ENCODE data around the gene FTCD. TPM values are rescaled to one million over a fixed set of nuclear protein-coding genes. Genes with fewer than 3 reads are reported as not detected.

The FTCD gene
- polyA plus RNA-seq, 1 donor: 1.5 TPM

DNA sequence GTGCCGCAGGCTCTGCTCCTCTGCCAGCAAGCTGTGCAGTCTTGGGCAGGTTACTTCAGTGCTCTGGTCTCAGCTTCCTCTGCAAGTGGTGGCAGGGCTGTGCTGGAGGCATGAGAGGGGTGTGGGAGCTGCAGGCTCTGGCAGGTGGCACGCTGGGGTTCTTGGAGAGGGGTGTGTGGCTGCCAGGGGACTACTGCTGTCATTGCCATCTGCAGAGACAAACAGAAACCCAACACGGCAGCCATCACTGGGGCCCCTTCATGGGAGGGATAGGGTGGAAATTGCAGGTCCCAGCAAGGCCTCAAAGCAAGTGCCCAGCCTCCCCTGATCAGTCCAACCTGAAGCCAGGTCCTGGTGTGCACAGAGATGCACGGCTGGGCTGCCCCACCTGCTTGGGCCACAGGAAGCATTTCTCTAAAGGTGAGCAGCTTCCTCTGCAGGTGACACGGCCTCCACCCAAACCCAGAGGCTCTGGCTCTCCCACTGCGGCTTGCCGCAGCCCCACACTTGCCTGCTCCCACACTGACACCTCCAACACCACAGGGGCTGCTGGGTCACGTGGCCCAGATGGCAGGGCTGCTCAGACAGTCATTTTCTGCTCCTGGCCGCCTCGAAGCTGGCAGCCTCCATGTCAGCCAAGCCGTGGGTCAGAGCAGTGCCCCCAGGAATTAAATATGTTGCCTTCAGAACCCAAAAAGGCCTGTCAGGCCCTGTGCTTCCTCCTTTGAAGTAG, 61.5 kb downstream of the FTCD start:
- DNase-seq (ENCODE audit: low read depth): no peak

DNA sequence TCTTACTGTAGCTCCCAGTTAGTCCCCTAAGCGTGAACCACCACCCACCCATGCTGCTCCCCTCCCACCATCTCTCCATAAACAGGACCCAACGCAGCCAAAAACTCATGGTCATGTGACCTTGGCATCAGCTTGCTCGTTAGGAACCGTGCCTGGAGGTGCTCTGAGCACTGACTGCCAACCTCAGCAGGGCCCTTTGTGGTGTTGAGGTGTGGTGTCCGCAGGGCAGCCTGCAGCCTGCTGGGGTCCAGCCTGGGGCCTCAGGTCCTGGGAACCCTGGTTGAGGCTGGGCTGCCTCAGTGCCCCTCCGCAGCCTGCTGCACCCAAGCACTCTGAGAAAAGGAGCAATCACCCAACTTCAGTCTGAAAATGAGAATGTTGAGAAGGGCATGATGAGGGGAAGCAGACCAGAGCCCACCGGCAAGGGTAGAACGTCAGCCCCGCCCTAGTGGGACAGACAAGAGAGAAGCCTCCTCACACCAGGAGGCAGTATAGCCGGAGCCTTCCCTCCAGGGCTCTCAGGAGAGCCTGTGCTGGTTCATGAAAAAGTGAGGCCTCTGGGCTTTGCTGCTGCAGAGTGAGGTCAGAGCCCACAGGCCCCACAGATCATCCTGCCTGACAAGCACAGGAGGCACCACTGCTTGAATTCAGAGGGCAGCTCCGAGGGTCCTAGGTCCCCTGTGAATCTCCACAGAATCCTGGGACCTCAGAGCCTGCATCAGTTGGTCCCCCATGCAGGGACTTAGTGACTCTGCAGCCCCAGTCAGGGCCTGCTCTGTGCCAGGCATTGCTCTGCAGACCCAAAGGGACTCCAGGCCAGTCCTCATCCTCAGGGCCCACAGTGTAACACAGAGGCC, 62.3 kb downstream of the FTCD start:
- no peak for DNase-seq (ENCODE audit: low read depth)

DNA sequence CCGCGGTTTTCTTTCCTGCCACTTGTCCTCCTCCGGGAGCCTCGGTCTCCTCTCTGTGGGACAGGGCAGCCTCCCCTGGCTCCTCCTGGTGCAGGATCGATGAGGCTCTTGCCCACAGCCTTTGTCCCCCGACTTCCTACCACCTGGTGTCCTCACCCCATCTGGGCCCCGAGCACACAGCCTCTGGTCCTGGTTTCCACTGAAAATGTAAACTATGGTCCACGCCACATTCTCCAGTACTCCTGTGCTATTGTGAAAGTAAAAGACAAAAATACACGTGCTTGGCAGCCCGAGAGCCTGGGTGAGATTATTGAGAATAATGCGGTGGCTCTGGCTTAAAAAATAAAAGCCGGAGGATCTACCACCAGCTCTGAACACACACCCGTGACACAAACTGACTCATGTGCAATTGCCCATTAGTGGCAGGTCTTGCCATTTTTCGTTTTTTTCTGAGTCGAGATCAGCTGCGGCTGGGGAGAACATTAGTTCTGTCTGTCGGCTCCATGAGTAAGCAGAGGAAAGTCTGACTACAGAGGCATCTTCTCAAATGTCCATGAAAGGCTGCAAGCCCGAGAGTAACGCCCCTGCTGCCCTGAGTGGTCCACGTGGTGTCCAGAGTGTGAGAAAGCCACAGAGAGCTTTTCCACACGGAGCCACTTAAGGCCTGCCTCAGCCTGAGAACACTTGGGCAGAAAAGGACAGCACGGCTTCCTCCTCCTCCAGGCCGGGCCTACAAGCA, 63.2 kb downstream of the FTCD start:
- DNase-seq (ENCODE audit: low read depth): peak; percentile 78

DNA sequence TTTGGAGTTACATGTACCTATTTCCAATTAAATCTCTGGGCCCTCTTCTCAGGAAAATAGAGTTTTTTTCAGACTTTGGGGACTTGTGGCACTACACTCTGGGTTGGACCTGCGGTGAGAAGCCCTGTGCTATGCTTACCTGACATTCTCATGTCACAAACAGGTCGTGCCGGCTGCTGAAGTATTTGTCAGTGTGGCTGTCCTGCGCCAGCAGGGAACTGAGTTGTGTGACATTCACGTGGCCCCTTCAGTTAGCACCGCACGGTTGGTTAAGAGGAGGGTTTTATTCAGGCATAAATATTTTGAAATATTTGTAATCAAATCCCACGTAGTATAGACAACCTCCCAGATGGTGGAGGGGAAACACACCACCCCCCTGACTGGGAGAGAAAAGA, 63.8 kb downstream of the FTCD start:
- DNase-seq (ENCODE audit: low read depth): no peak

DNA sequence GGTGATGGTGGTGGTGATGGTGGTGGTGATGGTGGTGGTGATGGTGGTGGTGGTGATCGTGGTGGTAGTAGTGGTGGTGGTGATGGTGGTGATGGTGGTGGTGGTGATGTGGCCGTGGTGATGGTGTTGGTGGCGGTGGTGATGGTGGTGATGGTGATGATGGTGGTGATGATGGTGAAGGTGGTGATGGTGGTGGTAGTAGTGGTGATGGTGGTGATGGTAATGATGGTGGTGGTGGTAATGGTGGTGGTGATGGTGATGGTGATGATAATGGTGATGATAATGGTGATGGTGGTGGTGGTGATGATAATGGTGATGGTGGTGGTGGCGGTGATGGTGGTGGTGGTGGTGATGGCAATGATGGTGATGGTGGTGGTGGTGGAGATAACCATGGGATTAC, 64.3 kb downstream of the FTCD start:
- DNase-seq (ENCODE audit: low read depth): no peak

DNA sequence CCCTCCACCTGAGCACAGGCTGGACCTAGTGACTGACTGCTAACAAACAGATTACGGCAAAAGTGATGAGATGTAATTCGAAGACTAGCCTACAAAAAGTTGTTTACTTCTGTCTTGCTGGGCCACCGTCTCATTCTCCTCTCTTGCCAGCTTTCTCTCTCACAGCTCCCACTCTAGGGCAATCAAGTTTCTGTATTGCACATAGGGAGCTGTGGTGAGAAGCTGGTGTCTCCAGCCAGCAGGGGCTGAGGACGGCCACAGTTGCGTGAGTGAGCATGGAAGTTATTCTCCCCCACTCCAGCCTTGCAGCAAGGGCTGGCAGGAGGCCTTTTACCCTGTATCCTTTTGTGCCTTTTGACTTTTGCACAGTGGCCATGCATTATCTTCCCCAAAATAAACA, 66.1 kb downstream of the FTCD start:
- DNase-seq (ENCODE audit: low read depth): no peak

DNA sequence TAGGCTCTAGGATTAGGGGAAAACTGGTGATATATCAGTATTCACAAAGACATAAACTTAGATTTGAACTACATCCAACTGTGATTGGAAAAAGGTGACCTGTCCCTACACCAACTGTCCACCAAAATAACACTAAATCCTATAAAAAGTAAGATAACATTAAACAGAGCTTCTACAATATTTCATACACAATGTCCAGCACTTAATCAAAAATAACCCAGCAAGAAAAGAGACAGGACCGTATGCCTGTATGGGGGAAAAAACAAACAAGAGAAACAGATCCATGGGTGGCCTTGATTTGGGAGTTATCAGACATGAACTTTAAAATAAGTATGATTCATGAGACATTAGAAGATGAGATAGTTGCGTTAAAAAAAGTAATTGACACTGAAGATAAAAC, 67.2 kb downstream of the FTCD start:
- no peak for DNase-seq (ENCODE audit: low read depth)

DNA sequence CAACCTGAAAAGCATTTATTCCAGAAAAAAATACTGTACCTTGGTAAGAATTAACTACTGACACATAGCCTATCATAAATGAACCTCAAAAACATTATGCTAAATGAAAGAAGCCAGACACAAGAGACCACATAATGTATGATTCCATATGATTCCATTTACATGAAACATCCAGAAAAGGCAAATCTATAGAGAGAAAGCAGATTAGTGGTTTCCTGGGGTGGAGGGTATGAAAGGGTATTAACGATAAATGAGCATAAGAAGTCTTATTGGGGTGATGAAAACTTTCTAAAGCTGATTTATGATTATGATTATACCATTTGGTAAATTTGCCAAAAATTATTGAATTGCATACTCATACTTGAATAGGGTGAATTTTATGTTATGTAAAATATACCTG, 67.7 kb downstream of the FTCD start:
- DNase-seq (ENCODE audit: low read depth): no peak

Other genes with a start within 250 kb of the FTCD start
- 377 TPM for gene COL6A1, start 173.8 kb downstream of the FTCD start, polyA plus RNA-seq (ENCODE audit: insufficient read length)
- 533 TPM for gene COL6A2, start 57.5 kb downstream of the FTCD start, polyA plus RNA-seq (ENCODE audit: insufficient read length)
- 8.7 TPM for gene SPATC1L, start 28.9 kb upstream of the FTCD start, polyA plus RNA-seq (ENCODE audit: insufficient read length)
- gene LSS, start 73.2 kb upstream of the FTCD start, polyA plus RNA-seq (ENCODE audit: insufficient read length): 32.0 TPM
- gene MCM3AP, start 130.0 kb upstream of the FTCD start, polyA plus RNA-seq (ENCODE audit: insufficient read length): 58.9 TPM
- 23.4 TPM for gene YBEY, start 130.8 kb upstream of the FTCD start, polyA plus RNA-seq (ENCODE audit: insufficient read length)
- 8.2 TPM for gene C21orf58, start 168.3 kb upstream of the FTCD start, polyA plus RNA-seq (ENCODE audit: insufficient read length)
- gene PCNT, start 168.6 kb upstream of the FTCD start, polyA plus RNA-seq (ENCODE audit: insufficient read length): 66.6 TPM

Data from forelimb muscle (tissue), 1 donor.